ENCODE measurements around the gene BTBD17. TPM values are rescaled to one million over a fixed set of nuclear protein-coding genes. Genes with fewer than 3 reads are reported as not detected.

Gene BTBD17
- total and polyA plus RNA-seq, 4 donors: 0.17 TPM; not detected in 3

GRCh38 chr17:74337834-74338500, 23.7 kb downstream of the BTBD17 start:
- Histone ChIP-seq H3K27ac (ENCODE audit: low read depth in 1 of 2, low read length in 1 of 2) (no peak overlapping the region), H3K36me3 (ENCODE audit: control insufficient read depth in 4 of 4, insufficient read depth in 4 of 4, low read length in 4 of 4) (no peaks in the 10 kb centered on the region), H3K4me3 (no peak overlapping the region), H3K27me3 (ENCODE audit: control insufficient read depth in 3 of 3, insufficient read depth in 3 of 3, low read length in 2 of 3) (no peaks in the 10 kb centered on the region), H3K9ac (ENCODE audit: insufficient read depth in 1 of 2, low read length in 2 of 2) (no peak overlapping the region), H3K4me1 (ENCODE audit: control insufficient read depth in 5 of 5, insufficient read depth in 5 of 5, low read length in 5 of 5) (peaks cover 0 to 7% (median 0%) of the 10 kb centered on the region in 5 donors), H3K9me3 (ENCODE audit: control insufficient read depth in 4 of 4, insufficient read depth in 3 of 4, low read length in 3 of 4) (peaks cover 0 to 2% (median 0%) of the 10 kb centered on the region in 4 donors)
- ATAC-seq (ENCODE audit: insufficient read depth, low FRiP score) (no peak), DNase-seq (no peak)
- 70 to 82% methylated on average over 12 of the region's 12 CpGs for WGBS, 2 donors
- TF ChIP-seq CTCF (IDR thresholded peaks at IDR 0.05; ENCODE audit: control extremely low read depth, extremely low read depth): no peak

DNA sequence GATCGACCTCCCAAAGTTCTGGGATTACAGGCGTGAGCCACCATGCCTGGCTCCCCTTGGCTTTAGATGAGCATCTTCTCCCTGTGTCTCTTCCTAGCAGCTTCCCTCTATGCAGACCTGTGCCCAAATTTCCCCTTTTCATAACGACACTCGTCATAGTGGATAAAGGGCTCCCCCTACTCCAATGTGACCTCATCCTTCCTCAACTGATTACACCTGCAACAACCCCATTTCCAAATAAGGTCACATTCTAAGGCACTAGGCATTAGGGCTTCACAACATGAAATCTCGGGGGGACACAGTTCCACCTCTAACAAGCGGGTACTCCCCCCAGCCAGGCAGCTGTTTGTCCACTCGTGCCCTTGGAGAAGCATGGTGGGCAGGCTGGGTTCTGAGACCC, 25.4 kb downstream of the BTBD17 start:
- Histone ChIP-seq H3K9me3 (ENCODE audit: control insufficient read depth in 4 of 4, insufficient read depth in 3 of 4, low read length in 3 of 4) (peaks cover 0 to 2% (median 0%) of the 10 kb centered on the region in 4 donors), H3K4me3 (no peak overlapping the region), H3K27me3 (ENCODE audit: control insufficient read depth in 3 of 3, insufficient read depth in 3 of 3, low read length in 2 of 3) (no peaks in the 10 kb centered on the region), H3K9ac (ENCODE audit: insufficient read depth in 1 of 2, low read length in 2 of 2) (no peak overlapping the region), H3K4me1 (ENCODE audit: control insufficient read depth in 5 of 5, insufficient read depth in 5 of 5, low read length in 5 of 5) (peaks cover 0 to 12% (median 0%) of the 10 kb centered on the region in 5 donors), H3K27ac (ENCODE audit: low read depth in 1 of 2, low read length in 1 of 2) (no peak overlapping the region), H3K36me3 (ENCODE audit: control insufficient read depth in 4 of 4, insufficient read depth in 4 of 4, low read length in 4 of 4) (no peaks in the 10 kb centered on the region)
- WGBS, 2 donors: 68 to 79% methylated on average over 7 of the region's 7 CpGs
- no peak for TF ChIP-seq CTCF (IDR thresholded peaks at IDR 0.05; ENCODE audit: control extremely low read depth, extremely low read depth)
- ATAC-seq (ENCODE audit: insufficient read depth, low FRiP score): no peak
- DNase-seq: no peak

- H3K4me3 ChIP-seq: no peak overlapping the region
- no peak overlapping the region for H3K9ac ChIP-seq (ENCODE audit: insufficient read depth in 1 of 2, low read length in 2 of 2)
- no peak for ATAC-seq (ENCODE audit: insufficient read depth, low FRiP score)
- 88 to 93% methylated on average over 5 of the region's 5 CpGs for WGBS, 2 donors
- peaks cover 0 to 2% (median 0%) of the 10 kb centered on the region in 4 donors for H3K9me3 ChIP-seq (ENCODE audit: control insufficient read depth in 4 of 4, insufficient read depth in 3 of 4, low read length in 3 of 4)
- DNase-seq: no peak
- no peaks in the 10 kb centered on the region for H3K36me3 ChIP-seq (ENCODE audit: control insufficient read depth in 4 of 4, insufficient read depth in 4 of 4, low read length in 4 of 4)
- H3K27ac ChIP-seq (ENCODE audit: low read depth in 1 of 2, low read length in 1 of 2): no peak overlapping the region
- no peaks in the 10 kb centered on the region for H3K27me3 ChIP-seq (ENCODE audit: control insufficient read depth in 3 of 3, insufficient read depth in 3 of 3, low read length in 2 of 3)
- TF ChIP-seq CTCF (IDR thresholded peaks at IDR 0.05; ENCODE audit: control extremely low read depth, extremely low read depth): no peak
- peaks cover 0 to 9% (median 0%) of the 10 kb centered on the region in 5 donors for H3K4me1 ChIP-seq (ENCODE audit: control insufficient read depth in 5 of 5, insufficient read depth in 5 of 5, low read length in 5 of 5)
Observed at GRCh38 chr17:74335529-74336062, 26.1 kb downstream of the BTBD17 start.
